ENCODE results near the gene HOXD8.

The HOXD8 gene

GRCh38 chr2:176128982-176129796, at the start of gene HOXD8:
Gene HOXD8, plus strand, starts transcription at chr2:176129705. Its CDS starts 662 bp downstream, at chr2:176130367.
- DNase-seq (ENCODE audit: low read depth), result no peak

- DNase-seq (ENCODE audit: low read depth), result no peak
Observed at GRCh38 chr2:176079831-176080539, 49.5 kb upstream of the HOXD8 start.

GRCh38 chr2:176080540-176081375, 48.7 kb upstream of the HOXD8 start:
- no peak for DNase-seq (ENCODE audit: low read depth)

GRCh38 chr2:176081376-176081836, 48.1 kb upstream of the HOXD8 start:
- DNase-seq (ENCODE audit: low read depth), result no peak

- no peak for DNase-seq (ENCODE audit: low read depth)
Observed at GRCh38 chr2:176081837-176082524, 47.5 kb upstream of the HOXD8 start.

- DNase-seq (ENCODE audit: low read depth), result no peak
Observed at GRCh38 chr2:176082525-176082823, 47.0 kb upstream of the HOXD8 start.

- DNase-seq (ENCODE audit: low read depth), result no peak
Observed at GRCh38 chr2:176082824-176083751, 46.4 kb upstream of the HOXD8 start.

GRCh38 chr2:176083796-176084261, 45.7 kb upstream of the HOXD8 start, which contains the start of gene EVX2:
Gene EVX2, minus strand, starts transcription at chr2:176083962. Its CDS starts 186 bp downstream, at chr2:176083776.
- no peak for DNase-seq (ENCODE audit: low read depth)

GRCh38 chr2:176084611-176085119, 44.8 kb upstream of the HOXD8 start:
- DNase-seq (ENCODE audit: low read depth), result no peak

- no peak for DNase-seq (ENCODE audit: low read depth)
Observed at GRCh38 chr2:176085120-176085788, 44.3 kb upstream of the HOXD8 start.

- DNase-seq (ENCODE audit: low read depth), result no peak
Observed at GRCh38 chr2:176085861-176086771, 43.4 kb upstream of the HOXD8 start.

GRCh38 chr2:176087330-176088047, 42.0 kb upstream of the HOXD8 start:
- DNase-seq (ENCODE audit: low read depth), result no peak

GRCh38 chr2:176088048-176088936, 41.2 kb upstream of the HOXD8 start:
- no peak for DNase-seq (ENCODE audit: low read depth)

- DNase-seq (ENCODE audit: low read depth), result no peak
Observed at GRCh38 chr2:176088937-176089842, 40.3 kb upstream of the HOXD8 start.

- DNase-seq (ENCODE audit: low read depth), result no peak
Observed at GRCh38 chr2:176089843-176090395, 39.6 kb upstream of the HOXD8 start.

- no peak for DNase-seq (ENCODE audit: low read depth)
Observed at GRCh38 chr2:176090862-176091261, 38.6 kb upstream of the HOXD8 start.

Measured in activated gamma-delta T cell treated with anti-CD3 and anti-CD28 coated beads, Interleukin-2, amount 50 U/mL, for 16 hours (primary cell).